ENCODE measurements around the gene KRT85. TPM values are rescaled to one million over a fixed set of nuclear protein-coding genes. Genes with fewer than 3 reads are reported as not detected.

Gene KRT85
- total and polyA plus RNA-seq, 2 of the 4 experiments (the other 2 are of a cell fraction), result not detected

- Histone ChIP-seq H3K14ac (replicated peaks; ENCODE audit: low read depth, low read length) (no peak overlapping the region), H4K91ac (ENCODE audit: insufficient read depth, low read depth, low read length) (no peak overlapping the region), H2BK120ac (ENCODE audit: low read depth, low read length) (no peak overlapping the region), H3K79me1 (ENCODE audit: low read depth in 1 of 2, low read length in 2 of 2) (no peaks in the 10 kb centered on the region), H3K56ac (ENCODE audit: extremely low read depth, insufficient read depth, low read length) (no peak overlapping the region), H3K9me3 (ENCODE audit: control insufficient read depth, insufficient read depth, low read length) (no peaks in the 10 kb centered on the region), H2AFZ (replicated peaks; ENCODE audit: low read length, poor library complexity) (no peak overlapping the region), H3K4me3 (ENCODE audit: insufficient read depth, low read depth, low read length) (no peak overlapping the region), H3K27ac (ENCODE audit: insufficient read depth, low read length) (no peak overlapping the region), H3K18ac (ENCODE audit: low read depth, low read length) (no peak overlapping the region), H3K4ac (ENCODE audit: low read depth, low read length) (no peak overlapping the region), H3K9ac (ENCODE audit: low read depth, low read length) (no peak overlapping the region), H3K36me3 (ENCODE audit: control insufficient read depth, insufficient read depth, low read length) (no peaks in the 10 kb centered on the region), H3K4me1 (ENCODE audit: control insufficient read depth, insufficient read depth, low read length) (no peaks in the 10 kb centered on the region), H2BK5ac (ENCODE audit: low read depth, low read length, poor library complexity, severe bottlenecking) (no peak overlapping the region), H4K5ac (ENCODE audit: low read depth, low read length) (no peak overlapping the region), H2AK5ac (ENCODE audit: low read depth, low read length) (no peak overlapping the region), H3K9me1 (ENCODE audit: insufficient read depth, low read length) (no peaks in the 10 kb centered on the region), H4K20me1 (ENCODE audit: insufficient read depth, low read length) (no peaks in the 10 kb centered on the region), H3K4me2 (ENCODE audit: low read depth, low read length) (no peak overlapping the region), H2BK15ac (ENCODE audit: low read depth, low read length) (no peak overlapping the region), H3K23ac (ENCODE audit: low read depth, low read length) (no peak overlapping the region), H3K27me3 (ENCODE audit: control insufficient read depth, insufficient read depth, low read length) (peaks cover 60% of the 10 kb centered on the region), H4K8ac (ENCODE audit: low read depth in 2 of 2, low read length in 2 of 2) (no peak overlapping the region), H2AK9ac (replicated peaks; ENCODE audit: low read depth, low read length, poor library complexity) (no peak overlapping the region), H2BK20ac (ENCODE audit: low read depth, low read length) (no peak overlapping the region)
- in situ Hi-C loops (cut with MboI; ENCODE audit: low sequenced_read_pairs) (no loop called here), intact Hi-C loops (cut with micrococcal nuclease) (no loop called here), dilution Hi-C loops (cut with HindIII; ENCODE audit: low sequenced_read_pairs, unreplicated experiment) (no loop called here)
- CTCF ChIA-PET, result no interaction called here
- POLR2A ChIA-PET (ENCODE audit: unreplicated experiment), result no interaction called here
- 27% methylated on average over 5 of the region's 9 CpGs; no CpG with 5 or more reads in 1 of the 2 experiments for WGBS, 2 experiments (ENCODE audit: extremely low coverage in 2 of 2, insufficient read length in 1 of 2)
- DNase-seq (no peak), ATAC-seq (ENCODE audit: low read depth) (no peak)
- BruUV-seq (replicated peaks), result no TSS peak
- TF ChIP-seq BHLHE40 (IDR thresholded peaks at IDR 0.05; ENCODE audit: low read depth, low read length) (no peak), CHD1 (IDR thresholded peaks at IDR 0.05; ENCODE audit: low read depth, low read length) (no peak), RAD21 (IDR thresholded peaks at IDR 0.05; ENCODE audit: low read length) (no peak), FOS (IDR thresholded peaks at IDR 0.05; ENCODE audit: low read depth, low read length) (no peak), NFE2L2 (IDR thresholded peaks at IDR 0.05; ENCODE audit: low read depth, low read length) (no peak), MXI1 (IDR thresholded peaks at IDR 0.05; ENCODE audit: borderline replicate concordance, low read depth, low read length) (no peak), USF2 (IDR thresholded peaks at IDR 0.05; ENCODE audit: low read depth, low read length) (no peak), CTCF (conservative IDR thresholded peaks at IDR 0.05; ENCODE audit: low read depth, low read length) (no peak), RFX5 (IDR thresholded peaks at IDR 0.05; ENCODE audit: low read depth, low read length) (no peak), CEBPB (IDR thresholded peaks at IDR 0.05; ENCODE audit: low read depth, low read length) (no peak), MAZ (IDR thresholded peaks at IDR 0.05; ENCODE audit: borderline replicate concordance, low read depth, low read length) (no peak), ELK1 (IDR thresholded peaks at IDR 0.05; ENCODE audit: borderline replicate concordance, low read depth, low read length) (no peak), RCOR1 (IDR thresholded peaks at IDR 0.05; ENCODE audit: insufficient replicate concordance, low read length) (no peak), SMC3 (IDR thresholded peaks at IDR 0.05; ENCODE audit: low read depth, low read length) (no peak), MAFK (IDR thresholded peaks at IDR 0.05; ENCODE audit: low read depth, low read length) (no peak)
Observed at GRCh38 chr12:52351196-52352059, 15.9 kb downstream of the KRT85 start.
